Neuronal stem cell (in vitro differentiated cells): ENCODE data around the gene AFP.

Source experiments
- DNase-seq: peaks from one replicate; pipeline ENCODE4 v3.0.0-alpha.2; 2013; ENCODE audit warnings: low spot score
- H2AFZ ChIP-seq: one replicate; pipeline ENCODE4 v1.6.1; 2013; ENCODE audit warnings: mild to moderate bottlenecking, low read length, inconsistent platforms
- H2AK5ac ChIP-seq: 2 replicates; pipeline ENCODE4 v1.6.1; 2013; ENCODE audit warnings: low read depth, mild to moderate bottlenecking, inconsistent platforms, low read length, moderate library complexity, mixed read lengths
- H2BK120ac ChIP-seq: 2 replicates; pipeline ENCODE4 v1.6.1; 2013; ENCODE audit warnings: low read depth, mild to moderate bottlenecking, inconsistent platforms, low read length, moderate library complexity, mixed read lengths
- H2BK12ac ChIP-seq: one replicate; pipeline ENCODE4 v1.6.1; 2013; ENCODE audit warnings: low read length, inconsistent platforms
- H2BK15ac ChIP-seq: 2 replicates; pipeline ENCODE4 v1.6.1; 2013; ENCODE audit warnings: mild to moderate bottlenecking, low read length, inconsistent platforms, mixed read lengths
- H2BK5ac ChIP-seq: one replicate; pipeline ENCODE4 v1.6.1; 2013; ENCODE audit warnings: inconsistent platforms, mild to moderate bottlenecking, low read length, moderate library complexity
- H3K14ac ChIP-seq: one replicate; pipeline ENCODE4 v1.6.1; 2013; ENCODE audit warnings: low read length, inconsistent platforms
- H3K18ac ChIP-seq: 2 replicates; pipeline ENCODE4 v1.6.1; 2013; ENCODE audit warnings: low read length, inconsistent platforms
- H3K23ac ChIP-seq: 2 replicates; pipeline ENCODE4 v1.6.1; 2013; ENCODE audit warnings: low read depth, mild to moderate bottlenecking, mixed read lengths, low read length, inconsistent platforms; ENCODE audit not compliant: poor library complexity
- H3K27ac ChIP-seq: replicated peaks from 3 replicates; pipeline ENCODE4 v1.5.1; 2013; ENCODE audit warnings: low read length, inconsistent platforms
- H3K27me3 ChIP-seq, 3 experiments: 2 replicates each; pipeline ENCODE4 v1.6.1; 2013; ENCODE audit warnings: low read length in 3 of 3, mild to moderate bottlenecking in 2 of 3, inconsistent platforms in 1 of 3, low read depth in 1 of 3, mixed read lengths in 1 of 3, moderate library complexity in 1 of 3; ENCODE audit not compliant: control insufficient read depth in 3 of 3, insufficient read depth in 3 of 3
- H3K36me3 ChIP-seq, 2 donors: replicated peaks in 1 of 2; 2 replicates each; pipeline ENCODE4 v1.6.1; 2013; ENCODE audit warnings: low read length in 2 of 2; ENCODE audit not compliant: control insufficient read depth in 2 of 2, insufficient read depth in 2 of 2
- H3K4ac ChIP-seq: 2 replicates; pipeline ENCODE4 v1.6.1; 2013; ENCODE audit warnings: inconsistent platforms, mild to moderate bottlenecking, low read length, moderate library complexity
- H3K4me1 ChIP-seq, 2 donors: 1 replicate in 1 of 2; 2 replicates in 1 of 2; pipeline ENCODE4 v1.6.1; 2013; ENCODE audit warnings: low read length in 2 of 2, low read depth in 1 of 2; ENCODE audit not compliant: control insufficient read depth in 2 of 2, insufficient read depth in 1 of 2
- H3K4me2 ChIP-seq: one replicate; pipeline ENCODE4 v1.6.1; 2013; ENCODE audit warnings: mild to moderate bottlenecking, low read length, inconsistent platforms; ENCODE audit not compliant: insufficient read depth, poor library complexity, severe bottlenecking
- H3K4me3 ChIP-seq, 2 donors: 2 replicates each; pipeline ENCODE4 v1.5.1; 2013; ENCODE audit warnings: low read length in 2 of 2, mild to moderate bottlenecking in 2 of 2, inconsistent platforms in 1 of 2, moderate library complexity in 1 of 2
- H3K79me1 ChIP-seq: one replicate; pipeline ENCODE4 v1.6.1; 2013; ENCODE audit warnings: low read depth, mild to moderate bottlenecking, inconsistent platforms, low read length, moderate library complexity
- H3K9ac ChIP-seq: one replicate; pipeline ENCODE4 v1.6.1; 2013; ENCODE audit warnings: mild to moderate bottlenecking, low read depth, low read length, inconsistent platforms; ENCODE audit not compliant: poor library complexity
- H3K9me3 ChIP-seq, 2 donors: replicated peaks in 1 of 2; 2 replicates each; pipeline versions ENCODE3 to v1.6.1; 2013; ENCODE audit warnings: low read length in 2 of 2, mild to moderate bottlenecking in 2 of 2, inconsistent platforms in 1 of 2, low read depth in 1 of 2, mixed read lengths in 1 of 2, moderate library complexity in 1 of 2; ENCODE audit not compliant: control insufficient read depth in 2 of 2, insufficient read depth in 1 of 2
- H4K8ac ChIP-seq: one replicate; pipeline ENCODE4 v1.6.1; 2013; ENCODE audit warnings: low read depth, mild to moderate bottlenecking, inconsistent platforms, low read length, moderate library complexity
- H4K91ac ChIP-seq: one replicate; pipeline ENCODE4 v1.6.1; 2013; ENCODE audit warnings: low read length, low read depth, mild to moderate bottlenecking, inconsistent platforms; ENCODE audit not compliant: poor library complexity
- WGBS, 2 donors: extraction: QIAGEN DNeasy Blood & Tissue Kit; methylation state at CpG; one replicate each; pipeline ENCODE4 v1.1.7; 2013; ENCODE audit warnings: missing lambda C conversion rate in 2 of 2, mixed read lengths in 1 of 2; ENCODE audit not compliant: insufficient read length in 2 of 2, insufficient replicate concordance in 1 of 2; ENCODE audit errors: extremely low coverage in 2 of 2; 5-methylcytosine and 5-hydroxymethylcytosine counted together

The AFP gene

DNA sequence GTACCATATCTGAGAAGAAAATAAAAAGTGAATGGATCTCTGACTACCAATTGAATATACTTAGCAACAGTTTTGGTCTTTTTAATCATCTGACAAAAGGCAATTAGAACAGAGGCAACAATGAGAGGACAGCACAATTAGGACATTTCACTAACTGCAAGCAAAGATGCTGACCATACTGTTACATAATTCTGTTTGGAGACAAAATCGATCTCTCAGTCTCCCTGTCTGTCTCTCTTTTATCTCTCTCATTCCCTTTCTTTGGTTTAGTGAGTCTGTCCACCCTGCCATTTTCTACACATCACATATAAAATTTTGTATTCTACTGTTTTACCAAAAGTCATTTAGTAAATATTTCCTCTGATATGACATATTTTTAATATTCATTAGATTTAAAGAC lies 43.3 kb downstream of the AFP start:
- Histone ChIP-seq H3K4me2 (no peak overlapping the region), H3K4me3 (no peak overlapping the region), H3K27me3 (no peaks in the 10 kb centered on the region), H2BK15ac (no peak overlapping the region), H3K9me3 (peaks cover 0 to 6% of the 10 kb centered on the region in 2 donors), H3K4me1 (no peaks in the 10 kb centered on the region), H4K91ac (no peak overlapping the region), H2AFZ (no peak overlapping the region), H2BK120ac (no peak overlapping the region), H2BK12ac (no peak overlapping the region), H3K36me3 (no peaks in the 10 kb centered on the region), H3K79me1 (peaks cover 2% of the 10 kb centered on the region), H3K27ac (no peak overlapping the region), H2AK5ac (no peak overlapping the region), H3K4ac (no peak overlapping the region), H3K18ac (no peak overlapping the region), H2BK5ac (no peak overlapping the region), H3K9ac (no peak overlapping the region), H4K8ac (no peak overlapping the region), H3K14ac (no peak overlapping the region), H3K23ac (no peak overlapping the region)
- DNase-seq, result no peak
- no CpG with 5 or more reads among the region's 1 CpG for WGBS, 2 donors

- no peak within 1 kb of the TSS for H3K9ac ChIP-seq
- H3K23ac ChIP-seq, result no peak within 1 kb of the TSS
- no peak within 1 kb of the TSS for H3K18ac ChIP-seq
- no peak within 1 kb of the TSS for H4K91ac ChIP-seq
- H3K27ac ChIP-seq, result no peak within 1 kb of the TSS
- no peak within 1 kb of the TSS for H2AK5ac ChIP-seq
- no peak within 1 kb of the TSS for H2BK5ac ChIP-seq
- H2BK12ac ChIP-seq, result no peak within 1 kb of the TSS
- no peaks in the 10 kb centered on the region for H3K36me3 ChIP-seq
- H3K4ac ChIP-seq, result no peak within 1 kb of the TSS
- H3K14ac ChIP-seq, result no peak within 1 kb of the TSS
- no peak within 1 kb of the TSS for H2BK120ac ChIP-seq
- H3K27me3 ChIP-seq, result no peaks in the 10 kb centered on the region
- no peak within 1 kb of the TSS for H3K4me3 ChIP-seq
- no peak within 1 kb of the TSS for H2BK15ac ChIP-seq
- no peak within 1 kb of the TSS for H3K4me2 ChIP-seq
- H3K4me1 ChIP-seq, result no peaks in the 10 kb centered on the region
- H3K79me1 ChIP-seq, result peaks cover 2% of the 10 kb centered on the region
- no CpG with 5 or more reads among the region's 2 CpGs for WGBS, 2 donors
- no peak for DNase-seq
- no peak within 1 kb of the TSS for H4K8ac ChIP-seq
- H3K9me3 ChIP-seq, result no peaks in the 10 kb centered on the region
- no peak within 1 kb of the TSS for H2AFZ ChIP-seq
Measured at GRCh38 chr4:73481358-73481757, 45.3 kb downstream of the AFP start, which contains the start of gene AFM. AFM (plus strand) TSS chr4:73481745; CDS start chr4:73481776, 31 bp downstream.

DNA sequence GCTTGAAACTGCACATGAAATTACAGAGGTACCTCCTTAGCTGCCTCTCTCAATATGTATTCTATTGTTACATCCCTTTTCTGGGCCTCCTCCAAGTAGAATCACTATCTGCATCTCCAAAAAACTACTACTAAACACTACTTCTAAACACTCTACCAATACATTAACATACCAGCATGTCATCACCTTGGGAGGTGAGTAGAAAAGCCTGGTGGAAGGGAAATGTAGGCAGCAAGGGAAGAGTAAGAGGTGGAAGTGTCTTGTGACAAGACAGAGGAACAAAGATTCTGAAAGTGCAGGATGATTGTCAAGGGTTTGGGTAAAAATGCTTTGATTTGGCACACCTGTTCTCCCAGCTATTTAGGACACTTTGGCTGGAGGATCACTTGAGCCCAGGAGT lies 49.1 kb downstream of the AFP start:
- H3K23ac ChIP-seq, result no peak overlapping the region

GRCh38 chr4:73485596-73485995 lies 49.6 kb downstream of the AFP start:
- no peak overlapping the region for H3K23ac ChIP-seq
- H2AK5ac ChIP-seq, result no peak overlapping the region

More for the DNA sequence above, 49.1 kb downstream of the AFP start:
- Histone ChIP-seq H4K91ac (no peak overlapping the region), H2BK120ac (no peak overlapping the region), H3K27ac (no peak overlapping the region), H3K4me2 (no peak overlapping the region), H3K36me3 (no peaks in the 10 kb centered on the region), H3K9ac (no peak overlapping the region), H2AK5ac (no peak overlapping the region), H2BK5ac (no peak overlapping the region), H2AFZ (no peak overlapping the region), H3K27me3 (no peaks in the 10 kb centered on the region), H3K79me1 (no peaks in the 10 kb centered on the region), H3K9me3 (no peaks in the 10 kb centered on the region), H3K4me3 (no peak overlapping the region), H3K14ac (no peak overlapping the region), H2BK12ac (no peak overlapping the region), H2BK15ac (no peak overlapping the region), H4K8ac (no peak overlapping the region), H3K18ac (no peak overlapping the region), H3K4ac (no peak overlapping the region), H3K4me1 (no peaks in the 10 kb centered on the region)
- DNase-seq, result no peak

More at GRCh38 chr4:73485596-73485995, 49.6 kb downstream of the AFP start:
- Histone ChIP-seq H4K8ac (no peak overlapping the region), H2BK5ac (no peak overlapping the region), H4K91ac (no peak overlapping the region), H3K4me3 (no peak overlapping the region), H3K18ac (no peak overlapping the region), H3K27me3 (no peaks in the 10 kb centered on the region), H3K27ac (no peak overlapping the region), H3K36me3 (no peaks in the 10 kb centered on the region), H2BK15ac (no peak overlapping the region), H3K9me3 (no peaks in the 10 kb centered on the region), H2BK12ac (no peak overlapping the region), H3K79me1 (no peaks in the 10 kb centered on the region), H3K4me1 (no peaks in the 10 kb centered on the region), H3K14ac (no peak overlapping the region), H2BK120ac (no peak overlapping the region), H3K4ac (no peak overlapping the region), H2AFZ (no peak overlapping the region), H3K4me2 (no peak overlapping the region), H3K9ac (no peak overlapping the region)
- no peak for DNase-seq
